ENCODE data around the gene ZNF316.
"Not testable (repeated sequence)": the region's sequence is repeated elsewhere in the genome, so short reads cannot be mapped to it uniquely, and the experiment has no call there.

ZNF316 gene

DNA sequence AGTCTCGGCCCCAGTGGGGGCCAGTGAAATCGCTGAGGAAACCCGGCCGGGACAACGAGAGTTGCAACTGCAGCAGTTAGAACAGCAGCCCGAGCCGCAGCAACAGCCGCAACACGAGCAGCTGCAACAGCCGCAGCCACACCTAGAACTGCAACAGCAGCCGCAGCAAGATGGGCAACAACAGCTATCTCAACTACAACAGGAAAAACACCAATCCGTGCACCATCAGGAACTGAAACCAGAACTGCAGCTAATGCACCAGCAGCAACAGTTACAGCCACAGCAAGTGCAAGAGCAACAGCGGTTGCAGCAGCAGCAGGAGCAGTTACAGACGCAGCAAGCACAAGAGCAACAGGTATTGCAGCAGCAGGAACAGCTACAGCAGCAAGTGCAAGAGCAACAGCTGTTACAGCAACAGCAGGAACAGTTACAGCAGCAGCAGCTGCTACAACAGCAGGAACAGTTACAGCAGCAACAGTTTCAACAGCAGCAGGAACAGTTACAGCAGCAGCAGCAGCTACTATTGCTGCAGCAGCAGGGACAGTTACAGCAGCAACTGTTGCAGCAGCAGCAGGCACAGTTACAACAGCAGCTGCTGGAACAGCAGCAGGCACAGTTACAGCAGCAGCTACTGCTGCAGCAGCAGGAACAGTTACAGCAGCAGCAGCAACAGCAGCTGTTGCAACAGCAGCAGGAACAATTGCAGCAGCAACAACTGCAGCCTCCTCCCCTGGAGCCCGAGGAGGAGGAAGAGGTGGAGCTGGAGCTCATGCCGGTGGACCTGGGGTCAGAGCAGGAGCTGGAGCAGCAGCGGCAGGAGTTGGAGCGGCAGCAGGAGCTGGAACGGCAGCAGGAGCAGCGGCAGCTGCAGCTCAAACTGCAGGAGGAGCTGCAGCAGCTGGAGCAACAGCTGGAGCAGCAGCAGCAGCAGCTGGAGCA lies 15.7 kb upstream of the ZNF316 start:
- in situ Hi-C loops (cut with MboI; ENCODE audit: low sequenced_read_pairs): no loop called here

DNA sequence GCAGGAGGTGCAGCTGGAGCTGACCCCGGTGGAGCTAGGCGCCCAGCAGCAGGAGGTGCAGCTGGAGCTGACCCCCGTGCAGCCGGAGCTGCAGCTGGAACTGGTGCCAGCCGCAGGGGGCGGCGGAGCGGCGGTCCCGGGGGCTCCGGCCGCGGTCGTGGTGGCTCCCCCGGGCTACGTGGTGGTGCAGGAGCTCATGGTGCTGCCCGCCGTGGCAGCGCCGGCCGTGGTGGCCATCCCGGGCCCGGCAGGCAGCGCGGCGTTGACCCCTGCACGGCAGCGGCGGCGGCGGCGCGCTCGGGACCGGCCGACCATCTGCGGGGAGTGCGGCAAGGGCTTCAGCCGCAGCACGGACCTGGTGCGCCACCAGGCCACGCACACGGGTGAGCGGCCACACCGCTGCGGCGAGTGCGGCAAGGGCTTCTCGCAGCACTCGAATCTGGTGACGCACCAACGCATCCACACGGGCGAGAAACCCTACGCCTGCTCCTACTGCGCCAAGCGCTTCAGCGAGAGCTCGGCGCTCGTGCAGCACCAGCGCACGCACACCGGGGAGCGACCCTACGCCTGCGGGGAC lies 14.9 kb upstream of the ZNF316 start:
- in situ Hi-C loops (cut with MboI; ENCODE audit: low sequenced_read_pairs): no loop called here

DNA sequence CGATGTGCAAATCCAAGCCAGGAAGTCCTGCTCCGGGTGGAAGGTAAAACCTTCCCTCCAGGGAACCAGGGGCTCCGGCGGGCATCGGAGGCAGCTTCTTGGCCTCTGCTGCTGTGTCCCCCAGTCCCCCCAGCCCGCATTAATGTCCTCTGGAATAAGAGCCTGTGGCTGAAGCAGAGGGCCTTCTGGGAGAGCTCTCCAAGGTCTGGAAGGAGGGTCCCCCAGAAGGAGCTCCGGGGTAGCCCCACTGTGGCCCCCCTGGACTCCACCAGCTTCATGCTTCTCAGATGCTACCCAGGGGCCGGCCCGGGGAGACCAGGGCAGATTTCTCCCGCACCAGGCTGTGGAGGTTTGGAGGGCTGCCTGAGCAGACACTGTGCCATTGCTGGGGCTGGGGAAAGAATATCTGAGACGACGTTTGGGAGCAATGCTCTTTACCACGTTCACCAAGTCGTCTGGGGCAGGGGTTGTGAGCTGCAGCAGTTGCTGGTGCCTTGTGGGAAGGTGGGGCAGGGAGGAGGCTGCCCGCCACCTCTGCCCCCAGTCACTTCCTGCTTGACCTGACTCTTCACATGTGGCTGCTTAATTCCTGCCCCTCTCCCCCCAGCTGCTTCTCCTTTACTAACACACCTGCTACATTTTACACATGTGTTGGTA lies 13.4 kb upstream of the ZNF316 start:
- in situ Hi-C loops (cut with MboI; ENCODE audit: low sequenced_read_pairs): no loop called here

DNA sequence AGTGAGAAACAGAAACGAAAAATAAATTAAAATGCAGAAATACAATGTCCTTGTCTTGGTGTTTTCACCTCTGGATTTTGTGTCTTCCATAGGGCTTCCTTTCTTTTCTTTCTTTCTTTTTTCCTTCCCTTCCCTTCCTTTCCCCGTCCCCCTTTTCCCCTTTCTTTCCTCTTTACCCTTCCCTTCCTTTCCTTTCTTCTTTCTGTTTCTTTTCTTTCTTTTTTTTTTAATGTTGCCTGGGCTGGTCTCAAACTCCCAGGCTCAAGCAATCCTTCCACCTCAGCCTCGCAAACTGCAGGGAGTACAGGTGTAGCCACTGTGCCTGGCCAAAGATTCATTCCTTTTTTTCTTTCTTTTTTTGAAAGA lies 12.9 kb upstream of the ZNF316 start:
- in situ Hi-C loops (cut with MboI; ENCODE audit: low sequenced_read_pairs): no loop called here

DNA sequence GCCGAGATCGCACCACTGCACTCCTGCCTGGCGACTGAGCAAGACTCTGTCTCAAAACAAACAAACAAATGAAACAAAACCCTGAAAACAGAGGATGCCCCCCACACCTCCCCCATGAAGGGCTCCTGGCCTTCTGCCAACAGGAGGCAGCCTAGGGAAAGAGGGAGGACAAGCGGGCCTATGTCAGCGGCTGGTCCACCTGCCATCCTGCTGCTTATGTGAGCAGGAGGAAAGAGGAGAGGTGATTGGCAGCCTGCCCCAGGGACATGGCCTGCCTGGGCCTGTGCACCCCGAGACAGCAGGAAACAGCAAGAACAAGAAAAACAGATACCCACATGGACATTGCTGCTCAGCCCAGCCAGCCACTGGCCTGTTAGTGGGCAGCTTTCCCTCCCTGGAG lies 9.1 kb upstream of the ZNF316 start:
- in situ Hi-C loops (cut with MboI; ENCODE audit: low sequenced_read_pairs): no loop called here

DNA sequence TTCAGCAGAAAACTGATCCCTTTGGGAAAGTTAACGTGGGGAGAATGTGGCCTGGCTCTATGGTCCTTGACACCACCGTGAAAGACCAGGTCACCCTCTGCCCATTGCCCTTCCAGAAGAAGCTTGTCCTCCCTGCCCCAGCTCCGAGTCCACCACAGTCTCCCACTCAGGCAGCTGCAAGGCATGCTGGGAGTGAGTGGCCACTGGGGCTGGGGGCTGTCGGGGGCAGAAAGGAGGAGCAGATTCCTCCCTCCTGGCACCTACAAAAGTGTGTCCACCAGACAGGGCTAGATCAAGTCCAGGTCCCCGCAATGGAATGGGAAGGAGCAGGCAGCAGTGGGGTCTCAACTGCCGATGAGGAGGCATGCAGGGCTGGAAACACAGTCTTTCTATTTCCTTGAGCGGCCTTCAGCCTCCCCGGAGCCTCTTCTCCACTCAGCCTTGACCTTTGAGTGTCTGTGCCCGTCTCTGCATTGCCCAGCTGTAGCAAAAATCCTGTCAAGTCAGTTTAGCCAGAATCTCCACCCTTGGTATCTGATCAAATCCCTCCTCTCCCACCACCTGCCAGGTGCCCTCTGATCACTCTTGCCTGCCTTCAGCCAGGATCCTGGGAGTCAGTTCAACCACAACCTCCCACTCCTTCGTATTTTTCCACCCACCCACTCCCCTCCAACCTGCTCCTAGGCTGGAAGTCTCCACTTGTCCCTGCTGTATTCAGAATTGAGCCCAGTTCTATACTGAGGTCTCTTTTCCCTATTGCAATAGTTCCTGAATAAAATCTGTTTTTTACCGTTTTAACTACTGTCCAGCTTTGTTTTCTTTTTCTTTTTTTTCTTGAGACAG lies 6.9 kb upstream of the ZNF316 start:
- in situ Hi-C loops (cut with MboI; ENCODE audit: low sequenced_read_pairs): no loop called here

DNA sequence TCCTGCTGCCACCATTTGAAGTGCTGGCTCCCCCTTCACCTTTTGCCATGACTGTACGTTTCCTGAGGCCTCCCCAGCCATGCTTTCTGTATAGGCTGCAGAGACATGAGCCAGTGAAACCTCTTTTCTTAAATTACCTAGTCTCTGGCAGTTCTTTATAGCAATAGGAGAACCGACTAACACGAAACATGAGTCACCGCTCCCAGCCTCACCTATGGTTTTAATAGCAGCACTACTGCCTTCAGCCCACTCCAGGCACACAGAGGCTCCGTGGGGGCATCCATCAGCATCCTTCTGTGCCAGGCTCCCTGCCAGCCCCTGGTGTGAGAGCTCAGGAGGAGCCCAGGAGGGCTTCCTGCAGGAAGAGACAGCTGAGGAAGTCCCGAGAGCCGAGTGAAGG lies 5.5 kb upstream of the ZNF316 start:
- in situ Hi-C loops (cut with MboI; ENCODE audit: low sequenced_read_pairs): no loop called here

DNA sequence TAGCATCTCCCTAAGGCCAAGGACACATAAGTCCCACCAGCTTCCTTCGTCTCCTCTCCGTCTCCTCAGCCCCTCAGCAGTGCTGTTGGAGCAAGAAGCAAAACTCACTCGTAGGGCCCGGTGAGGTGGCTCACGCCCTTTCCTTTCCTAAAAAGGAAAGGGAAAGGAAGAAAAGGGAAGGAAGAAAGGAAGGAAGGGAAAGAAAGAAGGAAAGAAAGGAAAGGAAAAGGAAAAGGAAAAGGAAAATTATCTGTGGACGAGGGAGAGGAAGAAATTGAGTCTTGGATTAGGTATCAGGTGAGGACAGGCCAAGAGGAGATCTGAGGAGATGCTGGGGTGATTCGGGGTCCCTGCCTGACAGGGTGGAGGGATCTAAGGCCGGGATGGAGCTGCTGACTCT lies 3.1 kb upstream of the ZNF316 start:
- in situ Hi-C loops (cut with MboI; ENCODE audit: low sequenced_read_pairs): no loop called here

DNA sequence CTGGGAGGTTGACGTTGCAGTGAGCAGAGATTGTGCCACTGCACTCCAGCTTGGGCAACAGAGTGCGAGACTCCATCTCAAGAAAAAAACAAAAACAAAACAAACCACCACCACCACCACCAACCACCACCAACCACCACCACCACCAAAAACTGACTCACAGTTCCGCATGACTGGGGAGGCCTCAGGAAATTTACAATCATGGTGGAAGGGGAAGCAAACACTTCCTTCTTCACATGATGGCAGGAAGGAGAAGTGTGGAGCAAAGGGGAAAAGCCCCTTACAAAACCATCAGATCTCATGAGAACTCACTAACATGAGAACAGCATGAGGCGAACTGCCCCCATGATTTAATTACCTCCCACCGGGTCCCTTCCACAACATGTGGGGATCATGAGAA lies 2.1 kb upstream of the ZNF316 start:
- in situ Hi-C loops (cut with MboI; ENCODE audit: low sequenced_read_pairs): not testable (repeated sequence)

DNA sequence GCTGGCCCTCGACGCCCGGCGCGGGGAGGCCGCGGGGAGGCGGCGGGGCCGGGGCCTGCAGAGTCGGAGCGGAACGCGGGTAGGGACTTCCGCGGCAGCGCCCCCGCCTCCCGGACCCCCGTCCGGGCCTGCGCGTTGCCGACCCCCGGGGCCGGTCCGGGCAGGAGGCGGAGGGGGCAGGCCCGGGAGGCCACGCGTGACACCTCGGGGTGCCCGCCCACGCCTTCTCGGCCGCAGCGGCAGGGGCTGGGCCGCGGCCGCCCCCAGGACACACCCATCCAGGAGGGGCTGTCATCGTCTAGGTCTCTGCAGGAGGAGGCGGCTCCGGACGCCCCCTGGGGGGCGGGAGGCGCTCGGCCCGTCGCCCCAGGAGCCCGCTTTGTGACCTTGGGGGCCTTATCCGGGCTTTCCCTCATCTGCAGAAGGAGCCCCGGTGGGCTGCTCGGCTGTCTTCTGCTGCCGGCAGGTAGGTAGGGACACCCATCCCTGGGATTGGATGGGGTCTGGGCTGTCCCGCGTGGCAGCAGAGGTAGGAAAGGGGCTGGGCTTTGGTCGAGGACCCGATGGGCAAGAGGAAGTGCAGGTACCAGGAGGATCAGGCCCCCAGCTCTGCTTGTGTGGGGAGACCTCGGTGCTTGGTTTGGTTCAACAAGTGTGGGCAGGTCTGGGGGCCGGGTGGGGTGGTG lies 569 bp downstream of the ZNF316 start:
- in situ Hi-C loops (cut with MboI; ENCODE audit: low sequenced_read_pairs): no loop called here

DNA sequence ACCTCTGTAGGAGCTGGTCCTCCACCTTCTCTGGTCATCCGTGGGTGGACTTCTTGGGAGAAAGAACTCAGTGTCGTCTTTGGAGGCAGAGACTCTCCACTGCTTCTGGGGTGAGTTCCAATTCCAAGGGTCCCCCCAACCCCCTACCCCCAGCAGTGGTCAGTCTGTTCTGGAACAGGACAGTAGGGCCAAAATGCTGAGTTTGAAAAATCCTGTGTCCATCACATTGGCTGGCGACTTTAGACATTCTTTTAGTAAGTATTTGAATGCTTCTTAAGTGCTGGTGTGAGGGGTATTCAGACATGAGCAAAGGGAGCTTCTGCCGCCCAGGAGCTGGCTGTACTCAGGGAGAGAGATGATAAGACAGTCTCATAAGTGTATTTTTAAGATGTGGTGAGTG lies 1.9 kb downstream of the ZNF316 start:
- in situ Hi-C loops (cut with MboI; ENCODE audit: low sequenced_read_pairs): no loop called here

DNA sequence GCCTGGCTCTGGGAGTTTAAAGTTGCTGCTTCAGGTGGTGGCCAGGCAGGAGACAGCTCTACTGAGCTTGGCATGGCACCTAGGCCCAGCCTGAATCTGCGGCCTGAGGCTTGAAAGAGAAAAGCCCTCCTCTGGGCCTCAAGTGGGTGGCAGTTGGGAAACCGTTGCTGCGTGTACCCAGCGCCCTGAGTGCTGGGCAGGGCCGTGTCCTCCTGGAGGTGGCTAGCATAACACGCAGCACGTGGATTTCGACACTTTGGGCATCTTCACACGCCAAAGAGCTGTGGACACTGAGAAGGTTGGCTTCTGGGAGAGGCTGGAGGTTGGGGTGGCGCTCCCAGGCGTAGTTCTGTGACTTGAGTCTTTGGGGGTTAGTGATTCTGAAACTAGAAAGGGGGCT lies 2.5 kb downstream of the ZNF316 start:
- in situ Hi-C loops (cut with MboI; ENCODE audit: low sequenced_read_pairs): no loop called here

DNA sequence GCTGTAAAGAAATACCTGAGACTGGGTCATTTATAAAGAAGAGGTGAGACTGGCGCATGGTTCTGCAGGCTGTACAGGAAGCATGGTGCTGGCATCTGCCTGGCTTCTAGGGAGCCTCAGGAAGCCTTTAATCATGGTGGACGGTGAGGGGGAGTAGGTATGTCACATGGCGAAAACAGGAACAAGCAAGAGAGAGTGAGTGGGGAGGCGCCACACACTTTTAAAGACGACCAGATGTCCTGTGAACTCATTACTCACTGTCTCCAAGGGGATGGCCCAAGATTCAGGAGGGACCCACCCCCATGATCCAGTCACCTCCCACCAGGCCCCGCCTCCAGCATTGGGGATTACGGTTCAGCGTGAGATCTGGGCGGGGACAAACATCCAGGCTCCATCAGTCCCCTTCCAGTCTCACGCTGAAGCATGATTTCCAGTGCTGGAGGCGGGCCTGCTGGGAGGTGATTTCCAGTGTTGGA lies 3.2 kb downstream of the ZNF316 start:
- in situ Hi-C loops (cut with MboI; ENCODE audit: low sequenced_read_pairs): no loop called here

DNA sequence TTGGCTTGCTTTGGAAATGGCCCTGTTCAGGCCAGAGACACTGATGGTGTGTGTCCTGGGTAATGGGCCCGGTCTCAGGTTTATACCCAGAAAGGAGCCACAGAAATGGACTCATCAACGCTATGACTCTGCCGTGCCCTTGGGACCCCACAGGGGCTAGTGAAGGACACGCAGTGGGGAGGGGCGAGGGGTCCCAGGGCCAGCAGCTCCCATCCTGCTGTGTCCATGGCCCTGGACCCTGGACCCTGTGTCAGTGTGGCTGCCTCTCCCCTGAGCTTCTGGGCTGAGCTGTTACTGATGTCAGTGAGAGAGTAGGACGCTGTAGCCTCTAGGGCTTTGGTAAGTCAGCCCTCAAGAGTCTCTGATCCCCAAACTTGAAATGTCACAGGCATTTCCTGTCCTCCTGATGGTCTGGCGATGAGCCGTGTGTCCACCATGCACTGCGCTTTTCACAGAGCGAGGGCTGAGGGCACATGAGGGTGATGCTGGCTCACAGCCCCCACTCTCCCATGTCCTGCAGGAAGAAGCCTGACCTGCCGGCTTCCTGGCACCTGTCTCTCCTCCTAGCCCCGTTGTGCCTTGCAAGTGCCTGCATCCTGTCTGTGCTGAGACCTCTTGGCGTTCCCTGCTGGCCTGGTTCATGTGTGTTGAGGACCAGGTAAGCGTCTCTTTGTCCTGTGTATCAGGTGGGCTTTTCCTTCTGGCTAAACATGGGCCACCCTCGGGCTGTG lies 4.4 kb downstream of the ZNF316 start:
- in situ Hi-C loops (cut with MboI; ENCODE audit: low sequenced_read_pairs): no loop called here

DNA sequence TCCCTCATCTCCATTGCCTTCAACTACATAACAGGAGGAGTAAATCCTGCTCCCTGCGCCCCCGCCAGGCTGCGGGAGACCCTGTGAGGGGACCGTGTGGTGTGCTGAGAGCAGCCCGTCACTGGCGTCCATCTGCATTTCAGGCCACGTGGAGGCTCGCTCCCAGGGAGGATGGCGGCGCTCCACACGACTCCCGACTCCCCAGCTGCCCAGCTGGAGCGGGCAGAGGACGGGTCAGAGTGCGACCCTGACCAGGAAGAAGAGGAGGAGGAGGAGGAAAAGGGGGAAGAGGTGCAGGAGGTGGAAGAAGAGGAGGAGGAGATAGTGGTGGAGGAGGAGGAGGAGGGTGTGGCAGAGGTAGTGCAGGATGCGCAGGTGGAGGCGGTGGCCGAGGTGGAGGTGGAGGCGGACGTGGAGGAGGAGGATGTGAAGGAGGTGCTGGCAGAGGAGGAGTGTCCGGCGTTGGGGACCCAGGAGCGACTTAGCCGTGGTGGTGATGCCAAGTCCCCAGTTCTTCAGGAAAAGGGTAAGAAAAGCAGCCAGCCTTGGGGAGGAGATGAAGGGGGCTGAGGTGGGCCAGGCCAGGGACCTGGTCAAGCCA lies 5.2 kb downstream of the ZNF316 start:
- in situ Hi-C loops (cut with MboI; ENCODE audit: low sequenced_read_pairs): no loop called here

DNA sequence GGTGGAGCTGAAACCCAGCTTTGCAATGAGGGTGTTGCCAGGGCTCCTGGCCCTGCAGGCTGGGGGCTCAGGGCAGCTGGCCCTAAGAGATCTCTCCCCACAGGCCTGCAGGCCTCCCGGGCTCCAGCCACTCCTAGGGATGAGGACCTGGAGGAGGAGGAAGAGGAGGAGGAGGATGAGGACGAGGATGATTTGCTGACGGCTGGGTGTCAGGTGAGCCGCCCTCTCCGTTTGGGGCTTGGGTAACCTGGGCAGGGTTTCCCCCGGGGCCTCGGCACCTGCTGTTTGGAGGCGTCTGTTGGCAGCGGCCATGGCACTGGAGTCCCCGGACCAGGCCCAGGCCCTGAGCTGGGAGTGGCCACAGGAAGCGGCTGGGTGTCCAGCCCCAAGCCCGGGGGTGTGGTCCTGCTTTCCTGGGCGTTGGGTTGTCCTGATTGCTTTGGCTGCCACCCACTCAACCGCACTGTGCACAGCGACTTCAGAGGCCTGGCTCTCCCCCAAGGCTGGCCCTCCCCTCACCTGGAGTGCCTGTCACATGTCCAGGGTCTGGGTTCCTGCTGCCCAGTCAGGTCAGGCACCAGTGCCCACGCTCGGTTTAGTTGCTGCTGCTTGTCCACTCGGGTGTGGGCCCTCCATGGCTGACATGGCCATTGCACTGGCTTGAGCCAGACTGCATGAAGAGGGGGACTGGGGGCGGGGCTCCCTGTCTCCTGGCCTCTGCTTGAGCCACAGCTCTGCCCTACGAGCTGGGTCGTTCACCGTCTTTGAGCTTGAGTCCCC lies 5.9 kb downstream of the ZNF316 start:
- in situ Hi-C loops (cut with MboI; ENCODE audit: low sequenced_read_pairs): no loop called here

DNA sequence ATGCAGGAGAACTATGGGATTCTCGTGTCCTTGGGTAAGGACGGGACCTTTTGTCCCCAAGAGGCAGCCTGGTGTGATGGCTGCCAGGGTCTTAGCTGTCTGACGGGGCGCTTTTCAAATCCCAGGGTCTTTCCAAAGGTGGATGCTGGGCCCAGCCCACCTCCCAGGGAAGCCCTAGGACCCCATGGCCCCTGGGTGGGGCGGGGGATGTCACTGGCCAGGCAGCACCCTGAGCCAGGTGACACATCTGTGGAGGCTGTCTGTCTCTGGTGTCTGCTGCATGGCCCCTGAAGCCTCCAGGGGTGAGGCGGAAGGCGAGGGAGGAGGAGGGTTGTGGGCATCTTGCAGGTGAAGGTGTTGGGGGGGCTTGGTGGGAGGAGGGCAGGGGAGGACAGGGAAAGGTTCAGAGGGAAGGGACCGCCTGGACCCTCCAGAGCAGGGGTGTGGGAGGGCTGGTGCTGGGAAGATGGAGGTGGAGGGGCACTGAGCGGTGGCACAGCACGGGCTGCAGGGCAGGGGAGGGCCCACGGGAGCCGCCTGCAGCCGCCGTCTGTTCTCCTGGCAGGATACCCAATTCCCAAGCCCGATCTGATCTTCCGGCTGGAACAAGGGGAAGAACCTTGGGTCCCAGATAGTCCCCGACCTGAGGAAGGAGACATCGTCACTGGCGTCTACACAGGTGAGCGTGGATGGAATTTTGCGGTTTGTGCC lies 7.0 kb downstream of the ZNF316 start:
- in situ Hi-C loops (cut with MboI; ENCODE audit: low sequenced_read_pairs): no loop called here

DNA sequence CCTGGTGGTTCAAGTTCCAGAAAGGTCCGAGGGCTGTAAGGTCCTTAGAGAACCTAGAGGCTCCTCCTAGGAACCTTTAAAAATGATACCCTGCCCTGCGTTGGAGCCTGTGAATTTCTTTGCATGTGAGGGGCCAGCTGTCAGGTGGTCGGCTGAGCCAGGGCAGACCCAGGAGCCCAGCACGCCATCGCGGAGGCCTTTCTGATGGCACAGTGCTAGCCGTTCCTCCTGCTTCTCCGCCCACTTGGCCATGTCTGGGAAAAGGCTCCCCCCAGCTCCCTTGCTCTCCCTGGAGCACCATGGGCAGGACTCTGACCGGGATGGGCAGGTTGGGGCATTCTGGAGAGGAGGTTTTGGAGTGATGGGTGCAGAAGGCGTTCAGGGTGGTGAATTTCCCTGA lies 7.6 kb downstream of the ZNF316 start:
- in situ Hi-C loops (cut with MboI; ENCODE audit: low sequenced_read_pairs): no loop called here

All from hTERT RPE-1 (cell line).